ENCODE data around the gene TRPM3. TPM values are rescaled to one million over a fixed set of nuclear protein-coding genes. Genes with fewer than 3 reads are reported as not detected.
"Not testable (repeated sequence)": the region's sequence is repeated elsewhere in the genome, so short reads cannot be mapped to it uniquely, and the experiment has no call there.

The TRPM3 gene
- total RNA-seq, 4 donors from 2014 or later, result 0.11 to 1.3 (median 0.21) TPM

DNA sequence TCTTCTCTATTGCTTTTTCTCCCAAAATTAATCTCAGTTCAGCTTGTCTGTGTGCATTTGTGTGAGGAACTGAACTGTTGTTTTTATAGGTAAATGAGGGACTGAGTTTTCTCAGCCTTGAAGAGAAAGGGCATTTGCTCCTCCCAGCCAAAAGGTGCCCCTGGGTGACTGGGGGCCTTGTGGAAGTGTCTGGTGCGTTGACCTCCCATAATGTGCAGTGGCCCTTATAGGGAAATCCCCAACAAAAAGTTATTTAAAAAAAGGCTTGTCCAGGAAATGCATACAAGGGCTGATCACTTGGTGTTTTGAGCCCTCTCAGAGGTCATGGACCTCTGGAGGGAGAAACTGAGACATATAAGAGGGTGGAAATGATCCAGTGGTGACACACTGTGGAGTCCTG, 467.3 kb downstream of the TRPM3 start:
- no peaks in the 10 kb centered on the region for H3K4me1 ChIP-seq
- no peaks in the 10 kb centered on the region for H3K36me3 ChIP-seq
- no peak overlapping the region for H3K4me3 ChIP-seq
- H3K27ac ChIP-seq, result no peak overlapping the region
- DNase-seq (ENCODE audit: low spot score in 2 of 2), result no peak
- no peaks in the 10 kb centered on the region for H3K27me3 ChIP-seq
- WGBS, result 88% methylated on average over 1 of the region's 1 CpG
- H3K9me3 ChIP-seq, result peaks cover under 1% of the 10 kb centered on the region
- TF ChIP-seq EP300 (IDR thresholded peaks at IDR 0.05) (no peak), POLR2AphosphoS5 (IDR thresholded peaks at IDR 0.05) (no peak), POLR2A (IDR thresholded peaks at IDR 0.05) (no peak)
- TF ChIP-seq, protein P1, sequence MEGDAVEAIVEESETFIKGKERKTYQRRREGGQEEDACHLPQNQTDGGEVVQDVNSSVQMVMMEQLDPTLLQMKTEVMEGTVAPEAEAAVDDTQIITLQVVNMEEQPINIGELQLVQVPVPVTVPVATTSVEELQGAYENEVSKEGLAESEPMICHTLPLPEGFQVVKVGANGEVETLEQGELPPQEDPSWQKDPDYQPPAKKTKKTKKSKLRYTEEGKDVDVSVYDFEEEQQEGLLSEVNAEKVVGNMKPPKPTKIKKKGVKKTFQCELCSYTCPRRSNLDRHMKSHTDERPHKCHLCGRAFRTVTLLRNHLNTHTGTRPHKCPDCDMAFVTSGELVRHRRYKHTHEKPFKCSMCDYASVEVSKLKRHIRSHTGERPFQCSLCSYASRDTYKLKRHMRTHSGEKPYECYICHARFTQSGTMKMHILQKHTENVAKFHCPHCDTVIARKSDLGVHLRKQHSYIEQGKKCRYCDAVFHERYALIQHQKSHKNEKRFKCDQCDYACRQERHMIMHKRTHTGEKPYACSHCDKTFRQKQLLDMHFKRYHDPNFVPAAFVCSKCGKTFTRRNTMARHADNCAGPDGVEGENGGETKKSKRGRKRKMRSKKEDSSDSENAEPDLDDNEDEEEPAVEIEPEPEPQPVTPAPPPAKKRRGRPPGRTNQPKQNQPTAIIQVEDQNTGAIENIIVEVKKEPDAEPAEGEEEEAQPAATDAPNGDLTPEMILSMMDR (IDR thresholded peaks at IDR 0.05), result no peak

DNA sequence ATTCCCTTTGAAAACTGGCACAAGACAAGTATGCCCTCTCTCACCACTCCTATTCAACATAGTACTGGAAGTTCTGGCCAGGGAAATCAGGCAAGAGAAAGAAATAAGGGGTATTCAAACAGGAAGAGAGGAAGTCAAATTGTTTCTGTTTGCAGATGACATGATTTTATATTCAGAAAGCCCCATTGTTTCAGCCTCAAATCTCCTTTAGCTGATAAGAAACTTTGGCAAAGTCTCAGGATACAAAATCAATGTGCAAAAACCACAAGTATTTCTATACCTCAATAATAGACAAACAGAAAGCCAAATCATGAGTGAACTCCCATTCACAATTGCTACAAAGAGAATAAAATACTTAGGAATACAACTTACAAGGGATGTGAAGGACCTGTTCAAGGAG, 476.8 kb downstream of the TRPM3 start:
- DNase-seq (ENCODE audit: low spot score in 2 of 2); H3K36me3 ChIP-seq; H3K4me1 ChIP-seq; H3K27ac ChIP-seq; H3K27me3 ChIP-seq; H3K4me3 ChIP-seq: not testable (repeated sequence)
- peaks cover 12% of the 10 kb centered on the region for H3K9me3 ChIP-seq

DNA sequence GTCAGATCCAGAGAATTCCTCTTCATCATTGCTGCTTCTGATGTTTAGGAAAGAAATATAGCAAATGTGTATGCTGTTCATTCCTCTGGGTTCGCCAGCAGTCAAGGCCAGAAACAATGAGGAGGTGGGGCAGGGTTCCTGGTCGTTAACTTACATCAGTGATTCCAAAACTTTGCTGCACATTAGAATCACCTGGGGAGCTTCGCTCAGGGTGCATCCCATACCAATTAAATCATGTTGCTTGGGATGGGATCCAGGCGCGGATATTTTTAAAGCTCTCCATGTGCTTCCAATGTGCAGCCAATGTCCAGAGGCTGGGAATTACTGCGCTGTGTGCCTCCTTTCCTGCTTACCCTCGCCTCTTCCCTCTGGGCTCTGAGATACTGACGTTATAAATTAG, 479.1 kb downstream of the TRPM3 start:
- Histone ChIP-seq H3K27ac (no peak overlapping the region), H3K27me3 (no peaks in the 10 kb centered on the region), H3K4me3 (no peak overlapping the region), H3K9me3 (no peaks in the 10 kb centered on the region), H3K36me3 (no peaks in the 10 kb centered on the region), H3K4me1 (no peaks in the 10 kb centered on the region)
- DNase-seq (ENCODE audit: low spot score in 2 of 2), result no peak
- WGBS, result 67% methylated on average over 8 of the region's 8 CpGs
- TF ChIP-seq EP300 (IDR thresholded peaks at IDR 0.05) (no peak), POLR2AphosphoS5 (IDR thresholded peaks at IDR 0.05) (no peak), POLR2A (IDR thresholded peaks at IDR 0.05) (no peak)
- TF ChIP-seq, protein P1 (IDR thresholded peaks at IDR 0.05), result no peak

DNA sequence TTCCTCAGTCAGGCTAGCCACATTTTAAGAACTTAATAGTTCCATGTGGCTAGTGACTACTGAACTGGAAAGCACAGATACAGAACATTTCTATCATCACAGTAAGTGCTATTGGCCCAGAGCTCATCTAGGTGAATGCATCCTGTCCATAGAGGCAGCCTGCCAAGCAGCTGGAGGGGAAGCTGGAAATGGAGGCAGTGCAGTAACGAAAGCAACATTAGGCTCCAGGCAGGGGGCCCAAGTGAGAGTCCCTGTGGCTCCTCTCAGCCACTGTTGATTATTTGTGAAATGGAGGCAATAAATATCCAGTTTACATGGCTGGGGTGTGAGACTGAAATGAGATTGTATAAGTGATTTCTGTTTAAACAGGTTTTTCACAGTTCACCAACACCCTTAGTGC, 479.8 kb downstream of the TRPM3 start:
- H3K4me3 ChIP-seq, result no peak overlapping the region
- H3K9me3 ChIP-seq, result no peaks in the 10 kb centered on the region
- TF ChIP-seq EP300 (IDR thresholded peaks at IDR 0.05) (no peak), POLR2A (IDR thresholded peaks at IDR 0.05) (no peak), POLR2AphosphoS5 (IDR thresholded peaks at IDR 0.05) (no peak)
- TF ChIP-seq, protein P1 (IDR thresholded peaks at IDR 0.05), result no peak
- 43% methylated on average over 1 of the region's 1 CpG for WGBS
- no peak overlapping the region for H3K27ac ChIP-seq
- no peaks in the 10 kb centered on the region for H3K36me3 ChIP-seq
- H3K4me1 ChIP-seq, result no peaks in the 10 kb centered on the region
- H3K27me3 ChIP-seq, result no peaks in the 10 kb centered on the region
- no peak for DNase-seq (ENCODE audit: low spot score in 2 of 2)

DNA sequence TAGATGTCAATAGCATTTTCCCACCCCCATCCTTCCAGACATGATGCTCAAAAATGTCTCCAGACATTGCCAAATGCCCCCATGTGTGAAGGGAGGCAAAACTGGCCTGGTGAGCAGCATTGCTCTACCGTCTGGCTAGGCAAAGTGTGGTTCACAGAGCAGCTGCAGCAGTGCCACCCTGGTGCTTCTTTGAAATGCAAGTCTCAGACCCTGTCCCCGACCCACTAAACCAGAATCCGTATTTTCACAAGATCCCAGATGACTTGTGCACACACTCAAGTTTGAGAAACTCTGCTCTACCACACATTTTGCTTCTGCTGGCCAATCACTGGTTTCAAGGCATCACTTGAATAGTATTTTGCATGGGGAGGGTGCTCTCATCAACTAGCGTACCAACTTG, 480.4 kb downstream of the TRPM3 start:
- no peak for TF ChIP-seq POLR2AphosphoS5 (IDR thresholded peaks at IDR 0.05)
- no peak for TF ChIP-seq POLR2A (IDR thresholded peaks at IDR 0.05)
- TF ChIP-seq EP300 (IDR thresholded peaks at IDR 0.05), result no peak
- TF ChIP-seq, protein P1 (IDR thresholded peaks at IDR 0.05), result no peak
- no peaks in the 10 kb centered on the region for H3K36me3 ChIP-seq
- WGBS, result 89% methylated on average over 4 of the region's 4 CpGs
- DNase-seq (ENCODE audit: low spot score in 2 of 2), result no peak
- no peak overlapping the region for H3K4me3 ChIP-seq
- no peak overlapping the region for H3K27ac ChIP-seq
- H3K4me1 ChIP-seq, result no peaks in the 10 kb centered on the region
- no peaks in the 10 kb centered on the region for H3K9me3 ChIP-seq
- no peaks in the 10 kb centered on the region for H3K27me3 ChIP-seq
